ENCODE data around the gene ISG20L2. TPM values are rescaled to one million over a fixed set of nuclear protein-coding genes. Genes with fewer than 3 reads are reported as not detected.

Gene ISG20L2
- total RNA-seq (22.6 and 27.3 TPM in 2 replicates), polyA plus RNA-seq (25.1 and 31.3 TPM in 2 replicates)

- Histone ChIP-seq H3K4me1 (ENCODE audit: low read depth) (peaks cover 20% of the 10 kb centered on the region), H3K4me3 (peak within 1 kb of the TSS; percentile 83), H3K27me3 (no peaks in the 10 kb centered on the region), H3K36me3 (peaks cover 4% of the 10 kb centered on the region), H3K27ac (peak within 1 kb of the TSS; percentile 97), H3K9me3 (ENCODE audit: low read depth) (no peaks in the 10 kb centered on the region)
- DNase-seq (ENCODE audit: low read depth in 1 of 2, low spot score in 1 of 2): peak; percentile 97 to 99
- TF ChIP-seq CTCF (IDR thresholded peaks at IDR 0.05; ENCODE audit: low read depth, low read length): no peak
These were observed at the start of gene ISG20L2 for GRCh38 chr1:156728599-156729462. Gene ISG20L2, minus strand, starts transcription at chr1:156728766. Its CDS starts 1,114 bp downstream, at chr1:156727652.

- H3K27me3 ChIP-seq: no peaks in the 10 kb centered on the region
These were observed 49.0 kb upstream of the ISG20L2 start for GRCh38 chr1:156777573-156777972.

GRCh38 chr1:156776942-156777341 lies 48.4 kb upstream of the ISG20L2 start:
- Histone ChIP-seq H3K9me3 (ENCODE audit: low read depth) (no peaks in the 10 kb centered on the region), H3K4me3 (no peak overlapping the region), H3K27ac (peak overlapping the region; percentile 71)

More at GRCh38 chr1:156777573-156777972, 49.0 kb upstream of the ISG20L2 start:
- H3K36me3 ChIP-seq: peaks cover 3% of the 10 kb centered on the region
- DNase-seq (ENCODE audit: low read depth in 1 of 2, low spot score in 1 of 2): no peak
- H3K4me3 ChIP-seq: no peak overlapping the region
- peak overlapping the region; percentile 71 for H3K27ac ChIP-seq
- no peaks in the 10 kb centered on the region for H3K9me3 ChIP-seq (ENCODE audit: low read depth)
- peaks cover 30% of the 10 kb centered on the region for H3K4me1 ChIP-seq (ENCODE audit: low read depth)
- TF ChIP-seq CTCF (IDR thresholded peaks at IDR 0.05; ENCODE audit: low read depth, low read length): no peak

GRCh38 chr1:156775799-156776198 lies 47.2 kb upstream of the ISG20L2 start:
- Histone ChIP-seq H3K4me1 (ENCODE audit: low read depth) (peaks cover 48% of the 10 kb centered on the region), H3K4me3 (no peak overlapping the region), H3K27ac (peak overlapping the region; percentile 71), H3K9me3 (ENCODE audit: low read depth) (no peaks in the 10 kb centered on the region), H3K36me3 (no peaks in the 10 kb centered on the region), H3K27me3 (no peaks in the 10 kb centered on the region)
- TF ChIP-seq CTCF (IDR thresholded peaks at IDR 0.05; ENCODE audit: low read depth, low read length): no peak
- DNase-seq (ENCODE audit: low read depth in 1 of 2, low spot score in 1 of 2): no peak

More at GRCh38 chr1:156776942-156777341, 48.4 kb upstream of the ISG20L2 start:
- Histone ChIP-seq H3K27me3 (no peaks in the 10 kb centered on the region), H3K36me3 (no peaks in the 10 kb centered on the region), H3K4me1 (ENCODE audit: low read depth) (peaks cover 36% of the 10 kb centered on the region)
- TF ChIP-seq CTCF (IDR thresholded peaks at IDR 0.05; ENCODE audit: low read depth, low read length): no peak
- peak in 1 of 2 donors; percentile 10 for DNase-seq (ENCODE audit: low read depth in 1 of 2, low spot score in 1 of 2)

- H3K4me1 ChIP-seq (ENCODE audit: low read depth): peaks cover 57% of the 10 kb centered on the region
- peak overlapping the region; percentile 7 for H3K4me3 ChIP-seq
- no peaks in the 10 kb centered on the region for H3K9me3 ChIP-seq (ENCODE audit: low read depth)
- no peak for DNase-seq (ENCODE audit: low read depth in 1 of 2, low spot score in 1 of 2)
- H3K27me3 ChIP-seq: no peaks in the 10 kb centered on the region
- H3K27ac ChIP-seq: peak overlapping the region; percentile 86
- H3K36me3 ChIP-seq: no peaks in the 10 kb centered on the region
- TF ChIP-seq CTCF (IDR thresholded peaks at IDR 0.05; ENCODE audit: low read depth, low read length): no peak
These were observed 45.0 kb upstream of the ISG20L2 start for GRCh38 chr1:156773607-156774006.

Data from cardiac muscle cell (in vitro differentiated cells and primary cell).